WTC11 (cell line): Measurements from ENCODE around the gene CRACR2B.

Source experiments
- MXD4 ChIP-seq: fragments of 250-450 bp; sonication (Bioruptor Pico); IDR thresholded peaks from 2 replicates; pipeline ENCODE4 v1.8.0; 2021; ENCODE audit warnings: mild to moderate bottlenecking, moderate library complexity, borderline replicate concordance
- ZNF121 ChIP-seq: sonication (generic); formaldehyde crosslinking; IDR thresholded peaks from 2 replicates; pipeline ENCODE4 v1.8.0; 2023; ENCODE audit warnings: missing genetic modification reagents
- TF ChIP-seq, protein P1 (sequence below): fragments of 200-600 bp; IDR thresholded peaks from 2 replicates; pipeline ENCODE4 v1.8.0; 2022; ENCODE audit warnings: antibody characterized with exemption
- TF ChIP-seq, protein P2 (sequence below): fragments of 250-450 bp; sonication (Bioruptor Pico); IDR thresholded peaks from 2 replicates; pipeline ENCODE4 v1.9.0; 2021; ENCODE audit warnings: mild to moderate bottlenecking

DNA sequence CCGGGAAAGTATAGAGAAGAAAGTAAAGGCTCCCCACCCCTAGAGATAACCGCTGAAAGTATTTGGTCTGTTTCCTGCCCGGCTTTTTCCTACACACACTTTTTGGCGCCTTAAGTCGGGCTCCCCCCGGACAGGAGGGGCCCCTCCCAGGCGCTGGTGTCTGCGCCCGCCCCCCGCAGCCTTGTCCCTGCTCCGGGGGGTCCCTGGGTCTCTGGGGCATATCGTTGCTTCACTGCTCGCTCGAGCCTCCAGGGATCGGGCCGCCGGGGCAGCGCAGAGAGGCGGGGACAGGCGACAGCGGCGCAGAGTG lies 928 bp upstream of the CRACR2B start:
- TF ChIP-seq, protein P1, sequence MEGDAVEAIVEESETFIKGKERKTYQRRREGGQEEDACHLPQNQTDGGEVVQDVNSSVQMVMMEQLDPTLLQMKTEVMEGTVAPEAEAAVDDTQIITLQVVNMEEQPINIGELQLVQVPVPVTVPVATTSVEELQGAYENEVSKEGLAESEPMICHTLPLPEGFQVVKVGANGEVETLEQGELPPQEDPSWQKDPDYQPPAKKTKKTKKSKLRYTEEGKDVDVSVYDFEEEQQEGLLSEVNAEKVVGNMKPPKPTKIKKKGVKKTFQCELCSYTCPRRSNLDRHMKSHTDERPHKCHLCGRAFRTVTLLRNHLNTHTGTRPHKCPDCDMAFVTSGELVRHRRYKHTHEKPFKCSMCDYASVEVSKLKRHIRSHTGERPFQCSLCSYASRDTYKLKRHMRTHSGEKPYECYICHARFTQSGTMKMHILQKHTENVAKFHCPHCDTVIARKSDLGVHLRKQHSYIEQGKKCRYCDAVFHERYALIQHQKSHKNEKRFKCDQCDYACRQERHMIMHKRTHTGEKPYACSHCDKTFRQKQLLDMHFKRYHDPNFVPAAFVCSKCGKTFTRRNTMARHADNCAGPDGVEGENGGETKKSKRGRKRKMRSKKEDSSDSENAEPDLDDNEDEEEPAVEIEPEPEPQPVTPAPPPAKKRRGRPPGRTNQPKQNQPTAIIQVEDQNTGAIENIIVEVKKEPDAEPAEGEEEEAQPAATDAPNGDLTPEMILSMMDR = no peak
- TF ChIP-seq ZNF121 (CRISPR knock-in tag) = no peak
- no peak for TF ChIP-seq MXD4 (CRISPR knock-in tag)
- TF ChIP-seq, protein P2, sequence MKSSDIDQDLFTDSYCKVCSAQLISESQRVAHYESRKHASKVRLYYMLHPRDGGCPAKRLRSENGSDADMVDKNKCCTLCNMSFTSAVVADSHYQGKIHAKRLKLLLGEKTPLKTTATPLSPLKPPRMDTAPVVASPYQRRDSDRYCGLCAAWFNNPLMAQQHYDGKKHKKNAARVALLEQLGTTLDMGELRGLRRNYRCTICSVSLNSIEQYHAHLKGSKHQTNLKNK = no peak
